Suprapubic skin (tissue), 4 donors: ENCODE data around the gene ZNF423. TPM values are rescaled to one million over a fixed set of nuclear protein-coding genes. Genes with fewer than 3 reads are reported as not detected.

Source experiments
- DNase-seq, 2 donors: peaks; one replicate each; pipeline ENCODE4 v3.0.0-alpha.2; 2019; ENCODE audit warnings: low spot score in 2 of 2
- H3K27ac ChIP-seq: fragments of 200-600 bp; sonication (generic); one replicate; pipeline ENCODE4 v1.5.1; 2019
- H3K27me3 ChIP-seq: fragments of 200-600 bp; sonication (generic); one replicate; pipeline ENCODE4 v1.5.1; 2019
- H3K36me3 ChIP-seq: fragments of 200-600 bp; sonication (generic); one replicate; pipeline ENCODE4 v1.5.1; 2019
- H3K4me1 ChIP-seq: fragments of 200-600 bp; sonication (generic); one replicate; pipeline ENCODE4 v1.5.1; 2019
- H3K4me3 ChIP-seq: fragments of 200-600 bp; sonication (generic); one replicate; pipeline ENCODE4 v1.5.1; 2019; ENCODE audit warnings: mild to moderate bottlenecking
- H3K9me3 ChIP-seq: fragments of 200-600 bp; sonication (generic); one replicate; pipeline ENCODE4 v1.5.1; 2019
- EP300 ChIP-seq: sonication (generic); formaldehyde crosslinking; IDR thresholded peaks from one replicate; pipeline ENCODE4 v1.6.1; 2017; ENCODE audit warnings: antibody characterized with exemption
- POLR2A ChIP-seq, 2 donors: fragments of 450-650 bp; IDR thresholded peaks; one replicate each; pipeline ENCODE4 v1.6.1; 2017; ENCODE audit warnings: antibody characterized with exemption in 2 of 2, mild to moderate bottlenecking in 2 of 2, moderate library complexity in 2 of 2
- POLR2AphosphoS5 ChIP-seq, 3 donors: sonication (generic); formaldehyde crosslinking; IDR thresholded peaks; one replicate each; pipeline ENCODE4 v1.6.1; 2017; ENCODE audit warnings: antibody characterized with exemption in 3 of 3
- WGBS: methylation state at CpG from one replicate; pipeline ENCODE4 v1.1.5; 2018; 5-methylcytosine and 5-hydroxymethylcytosine counted together
- total RNA-seq, 4 donors: library from RNA; depleted of rRNA; stranded (reverse); fragments of >200 nt; gene quantifications; one replicate each; pipeline ENCODE4 v1.1.0, GENCODE V29; 2016
- TF ChIP-seq, protein P1 (sequence below), 2 donors: fragments of 200-600 bp in 1 of 2; fragments of 450-650 bp in 1 of 2; sonication (generic) in 1 of 2; IDR thresholded peaks; one replicate each; pipeline ENCODE4 v1.5.1; 2016 to 2019; ENCODE audit warnings: antibody characterized with exemption in 2 of 2, mild to moderate bottlenecking in 1 of 2, moderate library complexity in 1 of 2

Gene ZNF423
- total RNA-seq, 4 donors from 2014 or later: 1.3 to 5.3 (median 1.9) TPM

GRCh38 chr16:49458656-49459445, 397.1 kb downstream of the ZNF423 start:
- peak; percentile 14 to 52 for DNase-seq
- H3K27me3 ChIP-seq: peaks cover 21% of the 10 kb centered on the region
- TF ChIP-seq EP300 (no peak), POLR2AphosphoS5 (IDR thresholded peaks at IDR 0.05) (no peak)
- TF ChIP-seq, protein P1, sequence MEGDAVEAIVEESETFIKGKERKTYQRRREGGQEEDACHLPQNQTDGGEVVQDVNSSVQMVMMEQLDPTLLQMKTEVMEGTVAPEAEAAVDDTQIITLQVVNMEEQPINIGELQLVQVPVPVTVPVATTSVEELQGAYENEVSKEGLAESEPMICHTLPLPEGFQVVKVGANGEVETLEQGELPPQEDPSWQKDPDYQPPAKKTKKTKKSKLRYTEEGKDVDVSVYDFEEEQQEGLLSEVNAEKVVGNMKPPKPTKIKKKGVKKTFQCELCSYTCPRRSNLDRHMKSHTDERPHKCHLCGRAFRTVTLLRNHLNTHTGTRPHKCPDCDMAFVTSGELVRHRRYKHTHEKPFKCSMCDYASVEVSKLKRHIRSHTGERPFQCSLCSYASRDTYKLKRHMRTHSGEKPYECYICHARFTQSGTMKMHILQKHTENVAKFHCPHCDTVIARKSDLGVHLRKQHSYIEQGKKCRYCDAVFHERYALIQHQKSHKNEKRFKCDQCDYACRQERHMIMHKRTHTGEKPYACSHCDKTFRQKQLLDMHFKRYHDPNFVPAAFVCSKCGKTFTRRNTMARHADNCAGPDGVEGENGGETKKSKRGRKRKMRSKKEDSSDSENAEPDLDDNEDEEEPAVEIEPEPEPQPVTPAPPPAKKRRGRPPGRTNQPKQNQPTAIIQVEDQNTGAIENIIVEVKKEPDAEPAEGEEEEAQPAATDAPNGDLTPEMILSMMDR (IDR thresholded peaks at IDR 0.05): no peak
- H3K36me3 ChIP-seq: no peaks in the 10 kb centered on the region
- no peaks in the 10 kb centered on the region for H3K9me3 ChIP-seq
- 94% methylated on average over 5 of the region's 5 CpGs for WGBS
- no peak overlapping the region for H3K27ac ChIP-seq
- no peaks in the 10 kb centered on the region for H3K4me1 ChIP-seq
- H3K4me3 ChIP-seq: no peak overlapping the region

DNA sequence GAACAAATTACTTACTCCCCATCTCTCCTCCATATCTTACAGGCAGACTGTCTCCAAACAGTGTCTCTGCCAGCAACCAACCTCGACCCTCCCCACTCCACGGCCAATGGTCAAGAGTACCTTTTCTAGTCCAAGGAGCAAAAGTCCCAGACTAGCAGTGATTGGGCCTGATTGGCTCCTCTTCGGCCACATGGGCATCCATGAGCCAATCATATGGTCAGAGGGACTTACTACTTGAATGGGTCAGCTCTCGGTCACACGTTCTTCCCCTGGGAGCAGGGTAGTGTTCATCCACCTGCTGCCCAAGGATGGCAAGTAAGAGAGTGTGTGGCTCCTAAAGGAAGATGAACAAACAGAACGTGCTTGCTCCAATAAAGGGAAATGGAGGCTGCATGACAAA, 397.7 kb downstream of the ZNF423 start:
- no peak overlapping the region for H3K27ac ChIP-seq
- H3K9me3 ChIP-seq: no peaks in the 10 kb centered on the region
- TF ChIP-seq POLR2AphosphoS5 (IDR thresholded peaks at IDR 0.05) (no peak), POLR2A (IDR thresholded peaks at IDR 0.05) (no peak), EP300 (no peak)
- TF ChIP-seq, protein P1 (IDR thresholded peaks at IDR 0.05): no peak
- peaks cover 16% of the 10 kb centered on the region for H3K27me3 ChIP-seq
- 89% methylated on average over 6 of the region's 6 CpGs for WGBS
- no peaks in the 10 kb centered on the region for H3K4me1 ChIP-seq
- peak; percentile 31 to 61 for DNase-seq
- no peaks in the 10 kb centered on the region for H3K36me3 ChIP-seq
- no peak overlapping the region for H3K4me3 ChIP-seq

- 88% methylated on average over 7 of the region's 7 CpGs for WGBS
- no peaks in the 10 kb centered on the region for H3K4me1 ChIP-seq
- DNase-seq: peak; percentile 24 to 57
- H3K27ac ChIP-seq: no peak overlapping the region
- TF ChIP-seq, protein P1 (IDR thresholded peaks at IDR 0.05): no peak
- H3K9me3 ChIP-seq: no peaks in the 10 kb centered on the region
- no peaks in the 10 kb centered on the region for H3K36me3 ChIP-seq
- H3K27me3 ChIP-seq: peaks cover 10% of the 10 kb centered on the region
- H3K4me3 ChIP-seq: no peak overlapping the region
These were observed 398.7 kb downstream of the ZNF423 start for GRCh38 chr16:49457196-49457595.

GRCh38 chr16:49456763-49457162, 399.1 kb downstream of the ZNF423 start:
- no peak for DNase-seq

More at GRCh38 chr16:49456763-49457162, 399.1 kb downstream of the ZNF423 start:
- 92% methylated on average over 7 of the region's 10 CpGs for WGBS
- Histone ChIP-seq H3K27ac (no peak overlapping the region), H3K4me3 (no peak overlapping the region), H3K27me3 (peaks cover 7% of the 10 kb centered on the region), H3K36me3 (no peaks in the 10 kb centered on the region), H3K4me1 (no peaks in the 10 kb centered on the region), H3K9me3 (no peaks in the 10 kb centered on the region)
- TF ChIP-seq, protein P1 (IDR thresholded peaks at IDR 0.05): no peak
- TF ChIP-seq POLR2AphosphoS5 (IDR thresholded peaks at IDR 0.05) (no peak), POLR2A (IDR thresholded peaks at IDR 0.05) (no peak), EP300 (no peak)
